Measurements from ENCODE around the gene CFAP46. TPM values are rescaled to one million over a fixed set of nuclear protein-coding genes. Genes with fewer than 3 reads are reported as not detected.

CFAP46 gene
- total and polyA plus RNA-seq, 2 donors = 0.09 to 0.34 TPM

DNA sequence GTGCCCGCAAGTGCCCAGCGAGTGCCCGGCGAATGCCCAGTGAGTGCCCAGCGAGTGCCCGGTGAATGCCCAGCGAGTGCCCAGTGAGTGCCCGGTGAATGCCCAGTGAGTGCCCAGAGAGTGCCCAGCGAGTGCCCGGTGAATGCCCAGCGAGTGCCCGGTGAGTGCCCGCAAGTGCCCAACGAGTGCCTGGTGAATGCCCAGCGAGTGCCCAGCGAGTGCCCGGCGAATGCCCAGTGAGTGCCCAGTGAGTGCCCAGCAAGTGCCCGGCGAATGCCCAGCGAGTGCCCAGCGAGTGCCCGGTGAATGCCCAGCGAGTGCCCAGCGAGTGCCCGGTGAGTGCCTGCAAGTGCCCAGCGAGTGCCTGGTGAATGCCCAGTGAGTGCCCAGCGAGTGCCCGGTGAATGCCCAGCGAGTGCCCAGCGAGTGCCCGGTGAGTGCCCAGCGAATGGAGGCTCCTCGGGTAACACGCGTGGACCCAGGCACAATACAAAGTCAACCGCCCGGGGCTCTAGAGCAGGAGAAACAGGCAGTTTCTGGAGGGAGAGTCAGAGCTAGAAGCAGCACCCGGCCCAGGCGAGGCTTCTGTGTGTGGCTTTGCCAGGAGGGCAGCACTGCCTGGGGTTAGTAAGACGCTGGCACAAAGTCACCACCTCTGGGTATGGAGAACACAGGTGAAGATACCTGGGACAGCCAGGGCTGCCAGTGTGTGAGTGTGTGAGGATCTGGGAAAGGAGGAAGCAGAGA, 38.2 kb upstream of the CFAP46 start:
- Histone ChIP-seq H3K27me3 (ENCODE audit: control insufficient read depth in 2 of 2, insufficient read depth in 1 of 2, low read length in 1 of 2) (peaks cover 0 to 20% of the 10 kb centered on the region in 2 donors), H3K36me3 (ENCODE audit: control insufficient read depth in 2 of 2, insufficient read depth in 2 of 2, low read length in 1 of 2) (no peaks in the 10 kb centered on the region), H3K4me3 (ENCODE audit: low read length in 2 of 2) (no peak overlapping the region), H3K4me1 (ENCODE audit: control insufficient read depth in 2 of 2, insufficient read depth in 2 of 2, low read length in 2 of 2) (no peaks in the 10 kb centered on the region), H3K27ac (ENCODE audit: low read depth in 1 of 2, low read length in 1 of 2) (no peak overlapping the region), H3K9me3 (ENCODE audit: control insufficient read depth in 2 of 2, insufficient read depth in 1 of 2, low read length in 1 of 2) (no peaks in the 10 kb centered on the region)
- no peak for DNase-seq (ENCODE audit: low read depth in 6 of 9, low spot score in 9 of 9)
- WGBS = 88% methylated on average over 41 of the region's 41 CpGs

DNA sequence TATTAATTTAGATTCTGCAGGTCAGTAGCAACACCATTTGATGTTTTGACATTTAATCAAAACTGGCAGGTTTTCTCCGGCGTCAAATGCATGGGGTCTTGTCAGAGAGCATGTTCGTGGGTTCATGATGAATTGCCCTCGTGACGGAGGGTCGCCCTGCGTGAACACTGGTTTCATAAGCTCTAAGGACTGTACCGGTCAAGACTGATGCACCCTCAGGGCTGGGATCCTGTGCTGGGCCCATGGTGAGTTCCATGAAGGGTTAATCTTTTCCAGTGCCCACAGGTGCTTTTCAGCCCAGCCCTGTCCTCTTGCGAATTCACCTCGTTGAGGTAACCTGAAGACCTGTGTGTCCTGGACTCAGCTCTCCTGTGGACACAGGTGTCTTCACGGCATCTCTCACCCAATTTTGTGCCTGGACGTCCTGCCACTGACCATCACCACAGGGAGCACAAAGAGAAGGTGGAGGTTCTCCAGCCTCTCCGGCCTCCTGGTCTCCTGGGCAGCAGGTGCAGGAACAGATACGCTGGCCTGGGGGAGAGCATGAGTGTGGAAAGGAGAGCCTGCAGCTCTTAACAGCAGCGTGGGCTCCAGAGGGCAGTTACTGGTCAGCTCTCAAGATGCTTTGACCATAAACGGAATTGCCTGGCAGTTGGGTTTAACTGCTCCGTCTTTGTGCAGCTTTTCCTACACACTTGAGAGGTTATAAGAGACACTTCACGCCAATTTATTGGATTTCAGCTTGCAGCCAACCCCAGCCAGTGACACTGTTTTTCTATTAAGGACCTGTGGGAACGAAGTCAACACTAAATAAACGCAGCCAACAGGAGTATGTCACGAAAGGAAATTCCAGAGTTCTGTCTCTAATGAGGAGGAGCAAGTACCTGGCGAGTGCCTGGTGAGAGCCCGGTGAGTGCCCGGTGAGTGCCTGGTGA, 37.4 kb upstream of the CFAP46 start:
- no peaks in the 10 kb centered on the region for H3K36me3 ChIP-seq (ENCODE audit: control insufficient read depth in 2 of 2, insufficient read depth in 2 of 2, low read length in 1 of 2)
- H3K9me3 ChIP-seq (ENCODE audit: control insufficient read depth in 2 of 2, insufficient read depth in 1 of 2, low read length in 1 of 2) = no peaks in the 10 kb centered on the region
- H3K4me1 ChIP-seq (ENCODE audit: control insufficient read depth in 2 of 2, insufficient read depth in 2 of 2, low read length in 2 of 2) = no peaks in the 10 kb centered on the region
- DNase-seq (ENCODE audit: low read depth in 6 of 9, low spot score in 9 of 9) = no peak
- H3K27me3 ChIP-seq (ENCODE audit: control insufficient read depth in 2 of 2, insufficient read depth in 1 of 2, low read length in 1 of 2) = peaks cover 0 to 18% of the 10 kb centered on the region in 2 donors
- H3K4me3 ChIP-seq (ENCODE audit: low read length in 2 of 2) = no peak overlapping the region
- no peak overlapping the region for H3K27ac ChIP-seq (ENCODE audit: low read depth in 1 of 2, low read length in 1 of 2)
- WGBS = 80% methylated on average over 24 of the region's 24 CpGs

DNA sequence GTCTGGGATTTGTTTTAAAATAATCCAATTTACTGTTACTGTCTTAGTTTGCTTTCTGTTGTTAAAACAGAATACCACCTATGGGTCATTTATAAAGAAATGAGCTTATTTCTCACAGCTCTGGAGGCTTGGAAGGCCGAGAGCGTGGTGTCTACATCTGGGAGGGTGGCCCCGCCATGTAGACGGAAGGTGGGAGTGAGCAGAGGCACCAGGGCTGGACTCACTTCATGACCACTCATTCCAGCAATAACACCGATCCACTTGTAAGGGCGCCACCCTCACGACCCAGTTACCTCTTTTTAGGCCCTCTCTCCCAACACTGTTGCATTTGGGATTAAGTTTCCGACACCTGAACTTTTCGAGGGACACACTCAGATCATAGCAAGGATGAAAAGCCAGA, 36.2 kb upstream of the CFAP46 start:
- no peak overlapping the region for H3K27ac ChIP-seq (ENCODE audit: low read depth in 1 of 2, low read length in 1 of 2)
- WGBS = 91% methylated on average over 9 of the region's 9 CpGs
- DNase-seq (ENCODE audit: low read depth in 6 of 9, low spot score in 9 of 9) = no peak

DNA sequence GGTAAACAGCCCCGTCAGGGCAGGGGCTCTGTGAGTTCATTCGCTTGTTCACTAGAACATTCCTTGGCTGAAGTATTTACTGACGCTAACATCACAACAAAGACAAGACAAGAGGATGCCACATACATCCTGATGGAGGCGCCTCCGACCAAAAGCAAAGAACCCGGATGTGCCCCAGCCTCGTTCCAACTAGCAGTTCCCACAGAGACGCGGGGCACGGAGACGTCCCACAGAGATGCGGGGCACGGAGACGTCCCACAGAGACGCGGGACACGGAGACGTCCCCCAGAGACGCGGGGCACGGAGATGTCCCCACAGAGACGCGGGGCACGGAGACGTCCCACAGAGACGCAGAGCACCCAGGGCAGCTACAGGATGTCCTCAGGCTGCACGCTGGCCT, 35.4 kb upstream of the CFAP46 start:
- Histone ChIP-seq H3K27ac (ENCODE audit: low read depth in 1 of 2, low read length in 1 of 2) (no peak overlapping the region), H3K9me3 (ENCODE audit: control insufficient read depth in 2 of 2, insufficient read depth in 1 of 2, low read length in 1 of 2) (no peaks in the 10 kb centered on the region), H3K4me1 (ENCODE audit: control insufficient read depth in 2 of 2, insufficient read depth in 2 of 2, low read length in 2 of 2) (no peaks in the 10 kb centered on the region), H3K27me3 (ENCODE audit: control insufficient read depth in 2 of 2, insufficient read depth in 1 of 2, low read length in 1 of 2) (peaks cover 0 to 13% of the 10 kb centered on the region in 2 donors), H3K4me3 (ENCODE audit: low read length in 2 of 2) (no peak overlapping the region), H3K36me3 (ENCODE audit: control insufficient read depth in 2 of 2, insufficient read depth in 2 of 2, low read length in 1 of 2) (no peaks in the 10 kb centered on the region)
- 77% methylated on average over 27 of the region's 27 CpGs for WGBS
- DNase-seq (ENCODE audit: low read depth in 6 of 9, low spot score in 9 of 9) = no peak

More for the DNA sequence above, 36.2 kb upstream of the CFAP46 start:
- Histone ChIP-seq H3K4me3 (ENCODE audit: low read length in 2 of 2) (no peak overlapping the region), H3K4me1 (ENCODE audit: control insufficient read depth in 2 of 2, insufficient read depth in 2 of 2, low read length in 2 of 2) (no peaks in the 10 kb centered on the region), H3K27me3 (ENCODE audit: control insufficient read depth in 2 of 2, insufficient read depth in 1 of 2, low read length in 1 of 2) (peaks cover 0 to 9% of the 10 kb centered on the region in 2 donors), H3K36me3 (ENCODE audit: control insufficient read depth in 2 of 2, insufficient read depth in 2 of 2, low read length in 1 of 2) (no peaks in the 10 kb centered on the region), H3K9me3 (ENCODE audit: control insufficient read depth in 2 of 2, insufficient read depth in 1 of 2, low read length in 1 of 2) (no peaks in the 10 kb centered on the region)

DNA sequence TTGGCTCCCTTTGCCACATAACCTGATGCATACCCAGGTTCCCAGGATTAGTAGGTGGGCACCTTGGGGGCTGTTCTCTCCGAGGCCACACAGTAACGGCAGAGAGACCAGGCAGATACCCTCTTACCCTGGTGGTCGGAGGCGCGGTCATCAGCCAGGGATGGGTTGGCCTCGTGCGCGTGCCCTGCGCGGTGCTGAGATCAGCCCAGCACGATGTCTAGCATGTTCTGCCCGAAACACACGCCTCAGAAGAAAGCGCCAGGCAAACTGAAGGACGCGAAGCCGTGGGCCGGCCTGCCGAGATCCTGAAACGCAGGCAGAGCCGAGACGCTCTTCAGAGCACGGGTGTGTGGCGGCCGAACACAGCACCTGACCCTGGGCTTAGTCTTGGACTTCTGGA, 34.7 kb upstream of the CFAP46 start:
- Histone ChIP-seq H3K4me3 (ENCODE audit: low read length in 2 of 2) (no peak overlapping the region), H3K9me3 (ENCODE audit: control insufficient read depth in 2 of 2, insufficient read depth in 1 of 2, low read length in 1 of 2) (no peaks in the 10 kb centered on the region), H3K36me3 (ENCODE audit: control insufficient read depth in 2 of 2, insufficient read depth in 2 of 2, low read length in 1 of 2) (no peaks in the 10 kb centered on the region), H3K4me1 (ENCODE audit: control insufficient read depth in 2 of 2, insufficient read depth in 2 of 2, low read length in 2 of 2) (no peaks in the 10 kb centered on the region), H3K27ac (ENCODE audit: low read depth in 1 of 2, low read length in 1 of 2) (no peak overlapping the region), H3K27me3 (ENCODE audit: control insufficient read depth in 2 of 2, insufficient read depth in 1 of 2, low read length in 1 of 2) (peaks cover 0 to 19% of the 10 kb centered on the region in 2 donors)
- 97% methylated on average over 25 of the region's 25 CpGs for WGBS
- DNase-seq (ENCODE audit: low read depth in 6 of 9, low spot score in 9 of 9) = no peak

DNA sequence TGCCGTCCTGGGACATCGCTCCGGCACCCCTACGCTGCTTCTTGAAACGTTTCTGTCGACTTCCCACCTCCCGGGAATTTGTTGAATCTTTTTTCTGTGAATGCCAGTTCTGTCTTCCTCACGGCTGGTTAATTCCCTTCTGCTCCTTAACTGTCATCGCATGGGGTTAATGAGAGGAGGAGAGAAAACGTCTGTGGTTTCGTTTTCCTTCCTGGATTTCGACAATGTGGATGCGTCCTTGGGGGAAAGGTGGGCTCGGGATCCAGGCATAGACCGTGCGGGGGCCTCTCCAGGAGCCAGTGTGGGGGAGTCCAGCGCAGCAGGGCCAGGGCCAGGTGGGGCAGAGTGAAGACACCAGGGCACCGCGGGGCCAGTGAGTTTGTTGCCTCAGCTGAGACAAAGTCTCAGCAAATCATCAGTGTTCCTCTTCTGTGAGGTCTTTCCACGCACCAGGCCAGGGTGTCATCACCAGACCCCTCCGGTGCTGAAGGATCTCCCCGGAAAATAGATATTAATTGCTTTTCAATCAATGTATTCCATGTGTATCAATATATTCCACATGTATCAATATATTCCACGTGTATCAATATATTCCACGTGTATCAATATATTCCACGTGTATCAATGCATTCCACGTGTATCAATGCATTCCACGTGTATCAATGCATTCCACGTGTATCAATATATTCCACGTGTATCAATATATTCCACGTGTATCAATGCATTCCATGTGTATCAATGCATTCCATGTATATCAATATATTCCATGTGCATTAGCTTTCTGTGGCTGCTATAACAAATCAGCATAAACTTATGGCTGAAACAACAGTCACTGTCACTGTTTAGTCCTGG, 33.7 kb upstream of the CFAP46 start:
- no peak overlapping the region for H3K4me3 ChIP-seq (ENCODE audit: low read length in 2 of 2)
- H3K27me3 ChIP-seq (ENCODE audit: control insufficient read depth in 2 of 2, insufficient read depth in 1 of 2, low read length in 1 of 2) = peaks cover 0 to 25% of the 10 kb centered on the region in 2 donors
- DNase-seq (ENCODE audit: low read depth in 6 of 9, low spot score in 9 of 9) = no peak
- H3K27ac ChIP-seq (ENCODE audit: low read depth in 1 of 2, low read length in 1 of 2) = no peak overlapping the region
- WGBS = 72% methylated on average over 30 of the region's 30 CpGs
- H3K4me1 ChIP-seq (ENCODE audit: control insufficient read depth in 2 of 2, insufficient read depth in 2 of 2, low read length in 2 of 2) = no peaks in the 10 kb centered on the region
- no peaks in the 10 kb centered on the region for H3K9me3 ChIP-seq (ENCODE audit: control insufficient read depth in 2 of 2, insufficient read depth in 1 of 2, low read length in 1 of 2)
- no peaks in the 10 kb centered on the region for H3K36me3 ChIP-seq (ENCODE audit: control insufficient read depth in 2 of 2, insufficient read depth in 2 of 2, low read length in 1 of 2)

DNA sequence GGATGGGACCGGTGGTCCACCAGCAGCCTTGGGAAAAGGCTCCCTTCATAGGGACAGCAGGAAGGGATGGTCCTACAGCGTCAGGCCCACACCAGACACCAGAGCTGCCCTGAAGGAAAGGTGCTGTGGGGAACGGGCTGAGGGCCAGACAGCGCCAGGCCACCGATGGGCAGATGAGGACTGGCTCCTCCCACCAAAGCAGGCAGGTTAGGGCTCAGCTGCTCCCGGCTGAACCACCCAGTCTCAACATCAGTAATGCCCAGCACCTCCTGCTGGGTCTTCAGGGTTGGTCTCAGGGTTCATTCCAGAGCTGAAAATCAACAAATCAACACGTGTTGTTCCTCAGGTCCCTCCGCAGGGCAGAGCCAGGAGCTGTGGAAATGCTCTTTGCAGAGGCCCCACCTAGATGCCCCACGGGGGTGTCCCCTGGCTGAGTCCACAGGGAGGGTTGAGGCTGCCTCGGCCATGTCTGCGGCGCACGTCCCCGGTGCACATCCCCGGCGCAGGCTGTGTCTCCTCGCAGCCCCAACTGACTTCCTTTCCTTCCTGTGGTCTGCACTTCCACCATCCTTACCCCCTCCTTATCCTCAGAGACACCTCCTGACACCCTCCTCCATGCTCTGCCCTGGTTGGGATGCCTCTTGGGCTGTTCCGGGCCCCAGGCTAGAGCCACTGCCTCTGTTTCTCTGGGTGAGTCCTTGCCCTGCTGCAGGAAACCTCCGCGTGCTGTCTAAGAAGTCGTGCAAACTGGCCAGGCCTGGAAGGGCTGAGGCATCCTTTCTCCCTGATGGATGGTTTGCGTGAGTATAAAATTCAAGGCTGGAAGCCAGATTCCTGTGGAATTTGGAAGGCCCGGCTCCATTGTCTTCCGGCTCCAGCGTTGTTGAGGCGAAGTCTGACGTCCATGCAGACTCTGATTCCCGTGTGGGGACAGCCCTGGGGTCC, 32.8 kb upstream of the CFAP46 start:
- H3K27ac ChIP-seq (ENCODE audit: low read depth in 1 of 2, low read length in 1 of 2) = no peak overlapping the region
- no peaks in the 10 kb centered on the region for H3K36me3 ChIP-seq (ENCODE audit: control insufficient read depth in 2 of 2, insufficient read depth in 2 of 2, low read length in 1 of 2)
- WGBS = 61% methylated on average over 28 of the region's 28 CpGs
- H3K27me3 ChIP-seq (ENCODE audit: control insufficient read depth in 2 of 2, insufficient read depth in 1 of 2, low read length in 1 of 2) = peaks cover 2 to 32% of the 10 kb centered on the region in 2 donors
- no peak for DNase-seq (ENCODE audit: low read depth in 6 of 9, low spot score in 9 of 9)
- no peaks in the 10 kb centered on the region for H3K4me1 ChIP-seq (ENCODE audit: control insufficient read depth in 2 of 2, insufficient read depth in 2 of 2, low read length in 2 of 2)
- H3K4me3 ChIP-seq (ENCODE audit: low read length in 2 of 2) = no peak overlapping the region
- H3K9me3 ChIP-seq (ENCODE audit: control insufficient read depth in 2 of 2, insufficient read depth in 1 of 2, low read length in 1 of 2) = no peaks in the 10 kb centered on the region

DNA sequence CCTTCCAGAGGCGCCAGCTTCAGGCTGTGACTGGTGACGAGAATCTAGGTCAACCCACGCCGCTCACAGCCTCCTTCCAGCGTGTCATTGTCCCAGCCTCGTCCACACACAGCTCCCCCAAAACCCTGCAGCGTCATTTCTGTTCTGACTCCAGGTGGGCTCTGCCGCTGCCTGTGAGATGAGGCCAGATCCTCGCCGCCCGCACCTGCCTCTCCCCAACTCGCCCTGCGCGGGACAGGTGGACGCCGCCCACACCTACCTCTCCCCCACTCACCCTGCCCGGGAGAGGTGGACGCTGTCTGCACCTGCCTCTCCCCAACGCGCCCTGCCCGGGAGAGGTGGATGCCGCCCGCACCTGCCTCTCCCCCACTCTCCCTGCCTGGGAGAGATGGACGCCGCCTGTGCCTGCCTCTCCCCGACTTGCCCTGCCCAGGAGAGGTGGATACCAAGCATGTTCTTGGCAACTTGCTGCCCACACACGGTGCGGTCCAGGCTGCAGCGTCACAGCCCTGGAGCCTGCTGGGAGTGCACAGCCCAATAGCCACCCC, 32.0 kb upstream of the CFAP46 start:
- no peak for DNase-seq (ENCODE audit: low read depth in 6 of 9, low spot score in 9 of 9)
- Histone ChIP-seq H3K9me3 (ENCODE audit: control insufficient read depth in 2 of 2, insufficient read depth in 1 of 2, low read length in 1 of 2) (no peaks in the 10 kb centered on the region), H3K36me3 (ENCODE audit: control insufficient read depth in 2 of 2, insufficient read depth in 2 of 2, low read length in 1 of 2) (no peaks in the 10 kb centered on the region), H3K27ac (ENCODE audit: low read depth in 1 of 2, low read length in 1 of 2) (no peak overlapping the region), H3K4me3 (ENCODE audit: low read length in 2 of 2) (no peak overlapping the region), H3K27me3 (ENCODE audit: control insufficient read depth in 2 of 2, insufficient read depth in 1 of 2, low read length in 1 of 2) (peaks cover 2 to 32% of the 10 kb centered on the region in 2 donors), H3K4me1 (ENCODE audit: control insufficient read depth in 2 of 2, insufficient read depth in 2 of 2, low read length in 2 of 2) (no peaks in the 10 kb centered on the region)
- 95% methylated on average over 29 of the region's 29 CpGs for WGBS
